MM.1S (cell line): Measurements from ENCODE around the gene POMZP3.
"Not testable (repeated sequence)": the region's sequence is repeated elsewhere in the genome, so short reads cannot be mapped to it uniquely, and the experiment has no call there.

ENCODE experiments used
- EZH2 ChIP-seq: fragments of 300-600 bp; sonication (generic); optimal IDR thresholded peaks from 2 replicates; pipeline ENCODE3; 2017; ENCODE audit warnings: low read depth, mild to moderate bottlenecking, antibody characterized with exemption, low read length, mixed read lengths
- EZH2phosphoT487 ChIP-seq: fragments of 300-600 bp; sonication (generic); IDR thresholded peaks from 2 replicates; pipeline ENCODE4 v1.6.1; 2018; ENCODE audit warnings: antibody characterized with exemption, low read length
- TF ChIP-seq, protein P1 (sequence below): fragments of 300-600 bp; sonication (generic); IDR thresholded peaks from 2 replicates; pipeline ENCODE4 v1.5.1; 2016; ENCODE audit warnings: antibody characterized with exemption, low read length, mixed read lengths

DNA sequence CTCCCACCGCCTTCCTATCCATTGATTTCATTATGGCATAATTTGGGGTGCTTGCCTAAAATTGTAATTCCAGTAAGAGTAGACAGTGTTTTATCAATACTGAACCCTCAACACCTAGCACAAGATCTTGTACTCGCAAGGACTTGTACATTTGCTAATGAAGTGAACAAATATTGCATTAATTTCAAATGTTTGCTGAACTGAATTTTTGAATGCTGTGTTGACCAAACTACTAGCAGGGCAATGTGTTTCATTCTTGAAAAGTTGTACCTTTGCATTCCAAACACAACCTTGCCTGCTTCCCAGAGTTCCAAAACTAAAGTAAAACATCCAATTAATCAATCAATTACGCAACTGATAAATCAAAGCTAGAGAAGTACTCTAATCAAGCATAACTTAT lies 26.4 kb downstream of the POMZP3 start:
- TF ChIP-seq, protein P1, sequence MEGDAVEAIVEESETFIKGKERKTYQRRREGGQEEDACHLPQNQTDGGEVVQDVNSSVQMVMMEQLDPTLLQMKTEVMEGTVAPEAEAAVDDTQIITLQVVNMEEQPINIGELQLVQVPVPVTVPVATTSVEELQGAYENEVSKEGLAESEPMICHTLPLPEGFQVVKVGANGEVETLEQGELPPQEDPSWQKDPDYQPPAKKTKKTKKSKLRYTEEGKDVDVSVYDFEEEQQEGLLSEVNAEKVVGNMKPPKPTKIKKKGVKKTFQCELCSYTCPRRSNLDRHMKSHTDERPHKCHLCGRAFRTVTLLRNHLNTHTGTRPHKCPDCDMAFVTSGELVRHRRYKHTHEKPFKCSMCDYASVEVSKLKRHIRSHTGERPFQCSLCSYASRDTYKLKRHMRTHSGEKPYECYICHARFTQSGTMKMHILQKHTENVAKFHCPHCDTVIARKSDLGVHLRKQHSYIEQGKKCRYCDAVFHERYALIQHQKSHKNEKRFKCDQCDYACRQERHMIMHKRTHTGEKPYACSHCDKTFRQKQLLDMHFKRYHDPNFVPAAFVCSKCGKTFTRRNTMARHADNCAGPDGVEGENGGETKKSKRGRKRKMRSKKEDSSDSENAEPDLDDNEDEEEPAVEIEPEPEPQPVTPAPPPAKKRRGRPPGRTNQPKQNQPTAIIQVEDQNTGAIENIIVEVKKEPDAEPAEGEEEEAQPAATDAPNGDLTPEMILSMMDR: not testable (repeated sequence)
- TF ChIP-seq EZH2, EZH2phosphoT487: not testable (repeated sequence)
